Neural progenitor cell (in vitro differentiated cells): ENCODE measurements around the gene NXNL2. TPM values are rescaled to one million over a fixed set of nuclear protein-coding genes. Genes with fewer than 3 reads are reported as not detected.
A peak's percentile ranks its signal among the peaks of the same experiment; 100 is the strongest.

Source experiments
- DNase-seq: peaks from one replicate; pipeline ENCODE4 v3.0.0-alpha.2; 2016; ENCODE audit warnings: low spot score
- H2AFZ ChIP-seq: fragments of 200-600 bp; sonication (generic); replicated peaks from 2 replicates; pipeline ENCODE4 v1.6.1; 2016; ENCODE audit warnings: antibody characterized with exemption
- H3F3A ChIP-seq: fragments of 200-600 bp; sonication (generic); 2 replicates; pipeline ENCODE4 v1.6.1; 2016; ENCODE audit warnings: antibody characterized with exemption, low read depth
- H3K27ac ChIP-seq: fragments of 200-600 bp; sonication (generic); 2 replicates; pipeline ENCODE4 v1.5.1; 2016; ENCODE audit warnings: mild to moderate bottlenecking
- H3K27me3 ChIP-seq: fragments of 200-600 bp; sonication (generic); 2 replicates; pipeline ENCODE4 v1.6.1; 2016; ENCODE audit warnings: mild to moderate bottlenecking, moderate library complexity
- H3K36me3 ChIP-seq: fragments of 200-600 bp; sonication (generic); 2 replicates; pipeline ENCODE4 v1.5.1; 2016
- H3K4me1 ChIP-seq: fragments of 200-600 bp; sonication (generic); 2 replicates; pipeline ENCODE4 v1.6.1; 2016; ENCODE audit warnings: mixed run types
- H3K4me2 ChIP-seq: fragments of 200-600 bp; sonication (generic); 2 replicates; pipeline ENCODE4 v1.6.1; 2016
- H3K4me3 ChIP-seq: fragments of 200-600 bp; sonication (generic); 2 replicates; pipeline ENCODE4 v1.5.1; 2016
- H3K79me2 ChIP-seq: fragments of 200-600 bp; sonication (generic); 2 replicates; pipeline ENCODE4 v1.6.1; 2016; ENCODE audit warnings: low read depth
- H3K9ac ChIP-seq: fragments of 200-600 bp; sonication (generic); 2 replicates; pipeline ENCODE4 v1.6.1; 2016
- H3K9me3 ChIP-seq: fragments of 200-600 bp; sonication (generic); 2 replicates; pipeline ENCODE4 v1.5.1; 2016; ENCODE audit warnings: low read depth
- H4K20me1 ChIP-seq: fragments of 200-600 bp; sonication (generic); 2 replicates; pipeline ENCODE4 v1.6.1; 2016; ENCODE audit warnings: low read depth
- H3K27ac Mint-ChIP-seq: 3 replicates; pipeline ENCODE4 v1.8.0; 2021; ENCODE audit warnings: mixed read lengths
- H3K27me3 Mint-ChIP-seq: 2 replicates; pipeline ENCODE4 v1.8.0; 2022; ENCODE audit warnings: low read depth, mild to moderate bottlenecking, inconsistent platforms, moderate library complexity, mixed read lengths; ENCODE audit not compliant: insufficient read depth
- H3K36me3 Mint-ChIP-seq: 3 replicates; pipeline ENCODE4 v1.8.0; 2021; ENCODE audit warnings: mixed read lengths
- H3K4me1 Mint-ChIP-seq: 3 replicates; pipeline ENCODE4 v1.8.0; 2021; ENCODE audit warnings: mixed read lengths
- H3K4me3 Mint-ChIP-seq: 3 replicates; pipeline ENCODE4 v1.8.0; 2021; ENCODE audit warnings: mild to moderate bottlenecking, moderate library complexity, mixed read lengths
- H3K9me3 Mint-ChIP-seq: 3 replicates; pipeline ENCODE4 v1.8.0; 2020; ENCODE audit warnings: mixed read lengths
- EZH2 ChIP-seq: fragments of 200-600 bp; sonication (generic); IDR thresholded peaks from 2 replicates; pipeline ENCODE4 v1.6.1; 2017; ENCODE audit warnings: antibody characterized with exemption, mild to moderate bottlenecking, moderate library complexity
- EZH2phosphoT487 ChIP-seq: fragments of 200-600 bp; sonication (generic); IDR thresholded peaks from 2 replicates; pipeline ENCODE4 v1.6.1; 2017; ENCODE audit warnings: antibody characterized with exemption
- total RNA-seq: library from RNA; depleted of rRNA; stranded (reverse); fragments of >200 nt; gene quantifications from 2 replicates; pipeline ENCODE4 v1.2.3, GENCODE V29; 2015; ENCODE audit warnings: low replicate concordance
- TF ChIP-seq, protein P1 (sequence below): fragments of 200-600 bp; sonication (generic); IDR thresholded peaks from 2 replicates; pipeline ENCODE4 v1.5.1; 2017; ENCODE audit warnings: antibody characterized with exemption, mild to moderate bottlenecking

Gene NXNL2
- total RNA-seq, 1 donor from 2014 or later = 0.32 TPM

- H3K4me3 Mint-ChIP-seq = no peak overlapping the region
Measured at GRCh38 chr9:88580961-88581360, 46.0 kb downstream of the NXNL2 start.

DNA sequence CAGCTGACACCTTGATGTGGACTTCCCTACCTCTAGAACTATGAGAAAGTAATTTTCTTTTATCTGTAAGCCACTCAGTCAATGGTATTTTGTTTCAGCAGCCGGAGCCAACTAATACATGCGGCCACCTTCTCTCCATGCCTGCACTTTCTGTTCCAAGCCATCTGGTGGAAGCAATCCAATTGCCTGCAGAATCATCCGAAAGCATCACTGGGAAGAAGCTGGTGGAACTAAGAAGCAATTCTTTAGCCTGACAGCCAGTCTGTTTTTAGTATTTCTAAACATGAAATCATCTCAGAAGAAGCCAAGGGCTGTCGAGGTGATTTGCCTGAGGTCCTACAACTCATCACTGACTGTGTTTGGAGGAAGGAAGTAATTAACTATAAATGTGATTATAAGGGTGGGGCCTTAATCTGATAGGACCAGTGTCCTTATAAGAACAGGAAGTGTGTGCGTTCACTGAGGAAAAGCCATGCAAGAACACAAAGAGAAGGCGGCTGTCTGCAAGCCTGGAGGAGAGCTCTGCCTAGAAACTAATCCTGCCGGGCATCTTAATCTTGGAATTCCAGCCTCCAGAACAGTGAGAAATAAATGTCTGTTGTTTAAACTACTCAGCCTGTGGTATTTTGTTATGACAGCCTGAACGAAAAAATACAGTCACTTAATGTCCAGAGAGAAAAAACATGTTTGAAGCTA lies 49.1 kb downstream of the NXNL2 start:
- H3K4me3 Mint-ChIP-seq = no peak overlapping the region
- H3K79me2 ChIP-seq = no peaks in the 10 kb centered on the region
- H3K27ac Mint-ChIP-seq = peak overlapping the region; percentile 42
- H3K36me3 ChIP-seq = no peaks in the 10 kb centered on the region
- H3K9ac ChIP-seq = no peak overlapping the region
- peaks cover 6% of the 10 kb centered on the region for H3K9me3 Mint-ChIP-seq
- H3K4me3 ChIP-seq = no peak overlapping the region
- no peaks in the 10 kb centered on the region for H4K20me1 ChIP-seq
- TF ChIP-seq, protein P1, sequence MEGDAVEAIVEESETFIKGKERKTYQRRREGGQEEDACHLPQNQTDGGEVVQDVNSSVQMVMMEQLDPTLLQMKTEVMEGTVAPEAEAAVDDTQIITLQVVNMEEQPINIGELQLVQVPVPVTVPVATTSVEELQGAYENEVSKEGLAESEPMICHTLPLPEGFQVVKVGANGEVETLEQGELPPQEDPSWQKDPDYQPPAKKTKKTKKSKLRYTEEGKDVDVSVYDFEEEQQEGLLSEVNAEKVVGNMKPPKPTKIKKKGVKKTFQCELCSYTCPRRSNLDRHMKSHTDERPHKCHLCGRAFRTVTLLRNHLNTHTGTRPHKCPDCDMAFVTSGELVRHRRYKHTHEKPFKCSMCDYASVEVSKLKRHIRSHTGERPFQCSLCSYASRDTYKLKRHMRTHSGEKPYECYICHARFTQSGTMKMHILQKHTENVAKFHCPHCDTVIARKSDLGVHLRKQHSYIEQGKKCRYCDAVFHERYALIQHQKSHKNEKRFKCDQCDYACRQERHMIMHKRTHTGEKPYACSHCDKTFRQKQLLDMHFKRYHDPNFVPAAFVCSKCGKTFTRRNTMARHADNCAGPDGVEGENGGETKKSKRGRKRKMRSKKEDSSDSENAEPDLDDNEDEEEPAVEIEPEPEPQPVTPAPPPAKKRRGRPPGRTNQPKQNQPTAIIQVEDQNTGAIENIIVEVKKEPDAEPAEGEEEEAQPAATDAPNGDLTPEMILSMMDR = no peak
- TF ChIP-seq EZH2phosphoT487 (no peak), EZH2 (no peak)
- no peaks in the 10 kb centered on the region for H3K9me3 ChIP-seq
- H3K27me3 ChIP-seq = no peaks in the 10 kb centered on the region
- H2AFZ ChIP-seq = no peak overlapping the region
- H3K27ac ChIP-seq = no peak overlapping the region
- H3K4me1 ChIP-seq = no peaks in the 10 kb centered on the region
- peaks cover 5% of the 10 kb centered on the region for H3K4me1 Mint-ChIP-seq
- peak; percentile 45 for DNase-seq
- H3K27me3 Mint-ChIP-seq = peaks cover 11% of the 10 kb centered on the region
- H3F3A ChIP-seq = no peaks in the 10 kb centered on the region
- H3K4me2 ChIP-seq = no peak overlapping the region
- H3K36me3 Mint-ChIP-seq = no peaks in the 10 kb centered on the region

More at GRCh38 chr9:88580961-88581360, 46.0 kb downstream of the NXNL2 start:
- Mint-ChIP-seq H3K36me3 (no peaks in the 10 kb centered on the region), H3K9me3 (no peaks in the 10 kb centered on the region), H3K27me3 (peaks cover 10% of the 10 kb centered on the region), H3K4me1 (peaks cover 5% of the 10 kb centered on the region), H3K27ac (no peak overlapping the region)
- Histone ChIP-seq H3K9me3 (no peaks in the 10 kb centered on the region), H2AFZ (no peak overlapping the region), H3K27me3 (peaks cover 11% of the 10 kb centered on the region), H3K4me2 (no peak overlapping the region), H3K4me1 (no peaks in the 10 kb centered on the region), H3F3A (no peaks in the 10 kb centered on the region), H4K20me1 (no peaks in the 10 kb centered on the region), H3K79me2 (no peaks in the 10 kb centered on the region), H3K9ac (no peak overlapping the region), H3K27ac (no peak overlapping the region), H3K36me3 (no peaks in the 10 kb centered on the region), H3K4me3 (no peak overlapping the region)
- no peak for DNase-seq
- TF ChIP-seq EZH2phosphoT487 (no peak), EZH2 (no peak)
- TF ChIP-seq, protein P1 = no peak

GRCh38 chr9:88585426-88585825 lies 50.4 kb downstream of the NXNL2 start:
- no peaks in the 10 kb centered on the region for H3K9me3 ChIP-seq
- peaks cover 5% of the 10 kb centered on the region for H3K4me1 Mint-ChIP-seq
- no peaks in the 10 kb centered on the region for H4K20me1 ChIP-seq
- no peaks in the 10 kb centered on the region for H3F3A ChIP-seq
- no peak overlapping the region for H3K27ac ChIP-seq
- no peaks in the 10 kb centered on the region for H3K36me3 ChIP-seq
- no peak overlapping the region for H2AFZ ChIP-seq
- H3K4me3 ChIP-seq = no peak overlapping the region
- no peaks in the 10 kb centered on the region for H3K36me3 Mint-ChIP-seq
- H3K4me2 ChIP-seq = no peak overlapping the region
- H3K9me3 Mint-ChIP-seq = peaks cover 10% of the 10 kb centered on the region
- H3K27me3 Mint-ChIP-seq = peaks cover 13% of the 10 kb centered on the region
- no peak overlapping the region for H3K9ac ChIP-seq
- no peak for TF ChIP-seq EZH2phosphoT487
- TF ChIP-seq, protein P1 = no peak
- no peak for TF ChIP-seq EZH2
- H3K27ac Mint-ChIP-seq = no peak overlapping the region
- no peaks in the 10 kb centered on the region for H3K4me1 ChIP-seq
- no peak for DNase-seq
- no peaks in the 10 kb centered on the region for H3K79me2 ChIP-seq
- no peak overlapping the region for H3K4me3 Mint-ChIP-seq
- no peaks in the 10 kb centered on the region for H3K27me3 ChIP-seq
